Measurements from ENCODE around the gene PCLAF. TPM values are rescaled to one million over a fixed set of nuclear protein-coding genes. Genes with fewer than 3 reads are reported as not detected.
"Not testable (repeated sequence)": the region's sequence is repeated elsewhere in the genome, so short reads cannot be mapped to it uniquely, and the experiment has no call there.

Gene PCLAF
- polyA plus RNA-seq, 1 donor (not counting 4 experiments of a cell fraction or from before 2014, with no cell fraction given): 55.0 TPM

- H3K79me2 ChIP-seq (ENCODE audit: control insufficient read depth, insufficient read depth, low read length): peaks cover 48% of the 10 kb centered on the region
- DNase-seq (ENCODE audit: low read depth, low spot score): no peak
- peaks cover 6% of the 10 kb centered on the region for H3K4me1 ChIP-seq (ENCODE audit: control insufficient read depth, extremely low read depth, insufficient read depth, low read length)
- dilution Hi-C loops (cut with MboI; ENCODE audit: extremely low pct_ligation_motif_present, low sequenced_read_pairs): no loop called here
- no peak overlapping the region for H3K4me2 ChIP-seq (ENCODE audit: control insufficient read depth, extremely low read depth, insufficient read depth, low read depth, low read length)
- H3K27ac ChIP-seq (ENCODE audit: control insufficient read depth, insufficient read depth, low read length): no peak overlapping the region
- no peaks in the 10 kb centered on the region for H3K27me3 ChIP-seq (ENCODE audit: control insufficient read depth, extremely low read depth, insufficient read depth, low read length)
- H4K20me1 ChIP-seq (ENCODE audit: control insufficient read depth, extremely low read depth, insufficient read depth, low read length): peaks cover 3% of the 10 kb centered on the region
- H2AFZ ChIP-seq (ENCODE audit: control insufficient read depth, low read length): no peak overlapping the region
- H3K36me3 ChIP-seq (ENCODE audit: control insufficient read depth in 2 of 2, extremely low read depth in 1 of 2, insufficient read depth in 2 of 2, low read length in 2 of 2): no peaks in the 10 kb centered on the region
- no peak overlapping the region for H3K4me3 ChIP-seq (ENCODE audit: control insufficient read depth in 2 of 3, extremely low read depth in 1 of 3, insufficient read depth in 2 of 3, low read depth in 1 of 3, low read length in 3 of 3)
- TF ChIP-seq CTCF (optimal IDR thresholded peaks at IDR 0.05 in 1 of 3, IDR thresholded peaks at IDR 0.05 in 1 of 3, conservative IDR thresholded peaks at IDR 0.05 in 1 of 3; ENCODE audit: extremely low read depth in 1 of 3, insufficient read depth in 2 of 3, low read length in 3 of 3) (no peak), EZH2 (IDR thresholded peaks at IDR 0.05; ENCODE audit: low read length) (no peak)
- no peaks in the 10 kb centered on the region for H3K9me1 ChIP-seq (ENCODE audit: control insufficient read depth, extremely low read depth, insufficient read depth, low read length)
- no peaks in the 10 kb centered on the region for H3K9me3 ChIP-seq (ENCODE audit: control insufficient read depth, low read depth, low read length)
- no peak overlapping the region for H3K9ac ChIP-seq (ENCODE audit: control insufficient read depth, extremely low read depth, insufficient read depth, low read length)
- no peak for FAIRE-seq
These were observed 47.7 kb downstream of the PCLAF start for GRCh38 chr15:64333516-64333915.

DNA sequence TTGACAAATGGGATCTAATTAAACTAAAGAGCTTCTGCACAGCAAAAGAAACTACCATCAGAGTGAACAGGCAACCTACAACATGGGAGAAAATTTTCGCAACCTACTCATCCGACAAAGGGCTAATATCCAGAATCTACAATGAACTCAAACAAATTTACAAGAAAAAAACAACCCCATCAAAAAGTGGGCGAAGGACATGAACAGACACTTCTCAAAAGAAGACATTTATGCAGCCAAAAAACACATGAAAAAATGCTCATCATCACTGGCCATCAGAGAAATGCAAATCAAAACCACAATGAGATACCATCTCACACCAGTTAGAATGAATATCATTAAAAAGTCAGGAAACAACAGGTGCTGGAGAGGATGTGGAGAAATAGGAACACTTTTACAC is 49.6 kb downstream of the PCLAF start:
- H3K4me3 ChIP-seq (ENCODE audit: control insufficient read depth in 2 of 3, extremely low read depth in 1 of 3, insufficient read depth in 2 of 3, low read depth in 1 of 3, low read length in 3 of 3); H4K20me1 ChIP-seq (ENCODE audit: control insufficient read depth, extremely low read depth, insufficient read depth, low read length); DNase-seq (ENCODE audit: low read depth, low spot score); H3K4me2 ChIP-seq (ENCODE audit: control insufficient read depth, extremely low read depth, insufficient read depth, low read depth, low read length); H3K36me3 ChIP-seq (ENCODE audit: control insufficient read depth in 2 of 2, extremely low read depth in 1 of 2, insufficient read depth in 2 of 2, low read length in 2 of 2); dilution Hi-C loops (cut with MboI; ENCODE audit: extremely low pct_ligation_motif_present, low sequenced_read_pairs); H2AFZ ChIP-seq (ENCODE audit: control insufficient read depth, low read length); H3K9me1 ChIP-seq (ENCODE audit: control insufficient read depth, extremely low read depth, insufficient read depth, low read length); FAIRE-seq; H3K9ac ChIP-seq (ENCODE audit: control insufficient read depth, extremely low read depth, insufficient read depth, low read length); H3K27me3 ChIP-seq (ENCODE audit: control insufficient read depth, extremely low read depth, insufficient read depth, low read length); H3K27ac ChIP-seq (ENCODE audit: control insufficient read depth, insufficient read depth, low read length); H3K4me1 ChIP-seq (ENCODE audit: control insufficient read depth, extremely low read depth, insufficient read depth, low read length); H3K9me3 ChIP-seq (ENCODE audit: control insufficient read depth, low read depth, low read length): not testable (repeated sequence)
- peaks cover 36% of the 10 kb centered on the region for H3K79me2 ChIP-seq (ENCODE audit: control insufficient read depth, insufficient read depth, low read length)

GRCh38 chr15:64326975-64327374 is 54.3 kb downstream of the PCLAF start:
- H3K9me3 ChIP-seq (ENCODE audit: control insufficient read depth, low read depth, low read length); H3K36me3 ChIP-seq (ENCODE audit: control insufficient read depth in 2 of 2, extremely low read depth in 1 of 2, insufficient read depth in 2 of 2, low read length in 2 of 2); dilution Hi-C loops (cut with MboI; ENCODE audit: extremely low pct_ligation_motif_present, low sequenced_read_pairs); H3K27ac ChIP-seq (ENCODE audit: control insufficient read depth, insufficient read depth, low read length); H3K9ac ChIP-seq (ENCODE audit: control insufficient read depth, extremely low read depth, insufficient read depth, low read length); DNase-seq (ENCODE audit: low read depth, low spot score); H2AFZ ChIP-seq (ENCODE audit: control insufficient read depth, low read length); H3K4me1 ChIP-seq (ENCODE audit: control insufficient read depth, extremely low read depth, insufficient read depth, low read length); H3K4me3 ChIP-seq (ENCODE audit: control insufficient read depth in 2 of 3, extremely low read depth in 1 of 3, insufficient read depth in 2 of 3, low read depth in 1 of 3, low read length in 3 of 3); H4K20me1 ChIP-seq (ENCODE audit: control insufficient read depth, extremely low read depth, insufficient read depth, low read length); FAIRE-seq; H3K9me1 ChIP-seq (ENCODE audit: control insufficient read depth, extremely low read depth, insufficient read depth, low read length); H3K4me2 ChIP-seq (ENCODE audit: control insufficient read depth, extremely low read depth, insufficient read depth, low read depth, low read length); H3K27me3 ChIP-seq (ENCODE audit: control insufficient read depth, extremely low read depth, insufficient read depth, low read length): not testable (repeated sequence)
- H3K79me2 ChIP-seq (ENCODE audit: control insufficient read depth, insufficient read depth, low read length): peaks cover 42% of the 10 kb centered on the region

DNA sequence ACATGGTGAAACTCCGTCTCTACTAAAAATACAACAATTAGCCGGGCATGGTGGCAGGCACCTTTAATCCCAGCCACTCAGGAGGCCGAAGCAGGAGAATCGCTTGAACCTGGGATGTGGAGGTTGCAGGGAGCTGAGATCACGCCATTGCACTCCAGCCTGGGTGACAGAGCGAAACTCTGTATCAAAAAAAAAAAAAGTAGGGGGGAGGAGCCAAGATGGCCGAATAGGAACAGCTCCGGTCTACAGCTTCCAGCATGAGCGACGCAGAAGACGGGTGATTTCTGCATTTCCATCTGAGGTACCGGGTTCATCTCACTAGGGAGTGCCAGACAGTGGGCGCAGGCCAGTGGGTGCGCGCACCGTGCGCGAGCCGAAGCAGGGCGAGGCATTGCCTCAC is 54.8 kb downstream of the PCLAF start:
- peak overlapping the region; percentile 37 for H3K9ac ChIP-seq (ENCODE audit: control insufficient read depth, extremely low read depth, insufficient read depth, low read length)
- H3K9me3 ChIP-seq (ENCODE audit: control insufficient read depth, low read depth, low read length); H4K20me1 ChIP-seq (ENCODE audit: control insufficient read depth, extremely low read depth, insufficient read depth, low read length); H2AFZ ChIP-seq (ENCODE audit: control insufficient read depth, low read length); H3K4me1 ChIP-seq (ENCODE audit: control insufficient read depth, extremely low read depth, insufficient read depth, low read length); H3K36me3 ChIP-seq (ENCODE audit: control insufficient read depth in 2 of 2, extremely low read depth in 1 of 2, insufficient read depth in 2 of 2, low read length in 2 of 2); dilution Hi-C loops (cut with MboI; ENCODE audit: extremely low pct_ligation_motif_present, low sequenced_read_pairs); H3K27me3 ChIP-seq (ENCODE audit: control insufficient read depth, extremely low read depth, insufficient read depth, low read length); FAIRE-seq; DNase-seq (ENCODE audit: low read depth, low spot score); H3K9me1 ChIP-seq (ENCODE audit: control insufficient read depth, extremely low read depth, insufficient read depth, low read length); H3K4me2 ChIP-seq (ENCODE audit: control insufficient read depth, extremely low read depth, insufficient read depth, low read depth, low read length): not testable (repeated sequence)
- H3K27ac ChIP-seq (ENCODE audit: control insufficient read depth, insufficient read depth, low read length): peak overlapping the region; percentile 49
- peaks cover 46% of the 10 kb centered on the region for H3K79me2 ChIP-seq (ENCODE audit: control insufficient read depth, insufficient read depth, low read length)
- H3K4me3 ChIP-seq (ENCODE audit: control insufficient read depth in 2 of 3, extremely low read depth in 1 of 3, insufficient read depth in 2 of 3, low read depth in 1 of 3, low read length in 3 of 3): peak overlapping the region in 2 of 3 experiments; percentile 20

Data from keratinocyte (primary cell).